Left lung (tissue), 10 donors: ENCODE results near the gene VAC14. TPM values are rescaled to one million over a fixed set of nuclear protein-coding genes. Genes with fewer than 3 reads are reported as not detected.
A peak's percentile ranks its signal among the peaks of the same experiment; 100 is the strongest.

Experiments used
- ATAC-seq: fragments of 200-7000 bp; cut with Tn5 transposase; one replicate; pipeline ENCODE4 v1.9.1; 2020; ENCODE audit warnings: moderate library complexity
- DNase-seq, 4 donors: peaks; one replicate each; pipeline ENCODE4 v3.0.0-alpha.2; 2013 to 2020
- H3K27ac ChIP-seq, 2 donors: fragments of 200-600 bp; sonication (generic) in 1 of 2; one replicate each; pipeline versions ENCODE4 v1.5.0 to v1.8.0; 2020 to 2021
- H3K27me3 ChIP-seq, 2 donors: fragments of 200-600 bp; sonication (generic) in 1 of 2; one replicate each; pipeline versions ENCODE4 v1.5.0 to v1.8.0; 2020 to 2021
- H3K36me3 ChIP-seq, 2 donors: fragments of 200-600 bp; sonication (generic) in 1 of 2; one replicate each; pipeline versions ENCODE4 v1.5.0 to v1.8.0; 2020 to 2021
- H3K4me1 ChIP-seq, 2 donors: fragments of 200-600 bp; one replicate each; pipeline ENCODE4 v1.8.0; 2021
- H3K4me3 ChIP-seq, 2 donors: fragments of 200-600 bp; sonication (generic) in 1 of 2; one replicate each; pipeline versions ENCODE4 v1.5.0 to v1.8.0; 2020 to 2021; ENCODE audit warnings: mild to moderate bottlenecking in 1 of 2
- H3K9me3 ChIP-seq, 2 donors: fragments of 200-600 bp; sonication (generic) in 1 of 2; one replicate each; pipeline versions ENCODE4 v1.5.0 to v1.8.0; 2020 to 2021
- intact Hi-C, 2 donors: fragments of 100-400 bp; cut with DNase I; formaldehyde crosslinking; loops; one replicate each; pipeline versions ENCODE4 v1.11.2 to v1.14.2; 2022
- polyA plus RNA-seq, 6 donors: library from polyadenylated mRNA; unstranded; fragments of 120-200 nt; gene quantifications; one replicate each; pipeline ENCODE4 v1.2.1, GENCODE V29; 2013; ENCODE audit not compliant: insufficient read length in 6 of 6
- total RNA-seq, 2 donors: library from RNA; stranded (reverse); fragmentation: NEBNext Ultra II Directional; extraction: Animal tissue kit (Norgen Biotek cat#: 25700); gene quantifications; one replicate each; pipeline ENCODE4 v1.2.1, GENCODE V29; 2021
- TF ChIP-seq, protein P1 (sequence below), 2 donors: fragments of 200-600 bp; sonication (generic) in 1 of 2; IDR thresholded peaks; one replicate each; pipeline versions ENCODE4 v1.5.0 to v1.8.0; 2021; ENCODE audit warnings: antibody characterized with exemption in 2 of 2
- donor health status: DM: no; HTN: yes; CAD: no.
- donor health status: DM: no; HTN: no; CAD: no.

VAC14 gene
- total and polyA plus RNA-seq, 8 donors: 22.2 to 53.2 (median 29.2) TPM

- peak; percentile 56 to 81 (median 62) for DNase-seq
These were observed 63.4 kb downstream of the VAC14 start for GRCh38 chr16:70737377-70738082.

GRCh38 chr16:70736465-70737376 is 64.2 kb downstream of the VAC14 start:
- intact Hi-C loops: loop anchor here in 1 of 2 donors (10.0 kb wide), 1 partner anchor 52 kb away; the partner anchor contains the start of gene MTSS2
- no peak for ATAC-seq
- peaks cover 27 to 53% of the 10 kb centered on the region in 2 donors for H3K4me1 ChIP-seq

More at GRCh38 chr16:70737377-70738082, 63.4 kb downstream of the VAC14 start:
- Histone ChIP-seq H3K9me3 (no peaks in the 10 kb centered on the region), H3K4me1 (peaks cover 28 to 59% of the 10 kb centered on the region in 2 donors), H3K27ac (peak overlapping the region; percentile 61 to 67), H3K27me3 (no peaks in the 10 kb centered on the region), H3K4me3 (no peak overlapping the region), H3K36me3 (peaks cover 0 to 41% of the 10 kb centered on the region in 2 donors)
- TF ChIP-seq, protein P1, sequence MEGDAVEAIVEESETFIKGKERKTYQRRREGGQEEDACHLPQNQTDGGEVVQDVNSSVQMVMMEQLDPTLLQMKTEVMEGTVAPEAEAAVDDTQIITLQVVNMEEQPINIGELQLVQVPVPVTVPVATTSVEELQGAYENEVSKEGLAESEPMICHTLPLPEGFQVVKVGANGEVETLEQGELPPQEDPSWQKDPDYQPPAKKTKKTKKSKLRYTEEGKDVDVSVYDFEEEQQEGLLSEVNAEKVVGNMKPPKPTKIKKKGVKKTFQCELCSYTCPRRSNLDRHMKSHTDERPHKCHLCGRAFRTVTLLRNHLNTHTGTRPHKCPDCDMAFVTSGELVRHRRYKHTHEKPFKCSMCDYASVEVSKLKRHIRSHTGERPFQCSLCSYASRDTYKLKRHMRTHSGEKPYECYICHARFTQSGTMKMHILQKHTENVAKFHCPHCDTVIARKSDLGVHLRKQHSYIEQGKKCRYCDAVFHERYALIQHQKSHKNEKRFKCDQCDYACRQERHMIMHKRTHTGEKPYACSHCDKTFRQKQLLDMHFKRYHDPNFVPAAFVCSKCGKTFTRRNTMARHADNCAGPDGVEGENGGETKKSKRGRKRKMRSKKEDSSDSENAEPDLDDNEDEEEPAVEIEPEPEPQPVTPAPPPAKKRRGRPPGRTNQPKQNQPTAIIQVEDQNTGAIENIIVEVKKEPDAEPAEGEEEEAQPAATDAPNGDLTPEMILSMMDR (IDR thresholded peaks at IDR 0.05): no peak
- intact Hi-C loops: loop anchor here in 1 of 2 donors (10.0 kb wide), 1 partner anchor 53 kb away; the partner anchor contains the start of gene MTSS2
- ATAC-seq: peak; percentile 58

DNA sequence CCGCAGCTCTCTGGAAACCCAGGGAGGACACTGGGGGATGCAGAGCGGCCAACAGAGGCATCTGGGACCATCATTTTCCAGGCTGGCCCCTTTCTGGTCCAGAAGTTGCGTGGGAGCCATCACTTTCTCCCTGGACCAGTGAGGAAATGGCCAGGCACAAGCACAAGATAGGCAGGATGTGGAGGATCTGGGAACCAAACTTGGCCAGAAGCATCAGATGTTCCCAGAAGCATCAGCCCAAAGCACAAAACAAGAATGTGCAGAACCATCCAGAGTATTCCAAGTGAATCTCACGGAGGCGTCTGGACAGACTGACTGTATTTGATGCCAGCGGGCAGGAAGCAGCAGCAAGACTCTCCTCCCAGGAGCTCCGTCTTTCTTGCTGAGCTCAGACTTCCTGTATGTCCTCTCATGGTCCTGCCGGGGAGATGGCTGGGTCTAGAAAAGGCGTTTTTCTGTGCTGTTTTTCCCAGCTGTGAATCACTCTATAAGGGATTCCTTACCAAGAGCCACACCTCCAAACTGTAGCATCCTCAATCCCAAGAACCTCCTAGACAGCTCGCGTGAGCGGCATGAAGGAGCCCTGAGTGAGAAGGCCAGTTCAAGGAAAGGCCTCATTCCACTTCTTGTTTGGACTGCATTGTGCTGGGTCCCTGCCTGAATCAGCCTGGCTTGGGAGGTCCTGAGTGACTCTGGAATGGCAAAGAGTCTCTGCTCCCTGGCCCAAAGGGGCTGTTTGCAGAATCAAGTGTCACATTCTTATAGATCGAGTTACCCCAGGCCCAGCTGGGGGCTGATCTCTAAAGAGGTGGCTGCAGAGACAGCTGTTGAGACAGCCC is 65.6 kb downstream of the VAC14 start:
- Histone ChIP-seq H3K9me3 (no peaks in the 10 kb centered on the region), H3K36me3 (peaks cover 0 to 35% of the 10 kb centered on the region in 2 donors), H3K4me1 (peaks cover 15 to 41% of the 10 kb centered on the region in 2 donors), H3K4me3 (no peak overlapping the region), H3K27ac (peak overlapping the region in 1 of 2 donors; percentile 67), H3K27me3 (no peaks in the 10 kb centered on the region)
- DNase-seq: peak in 1 of 4 donors; percentile 17
- ATAC-seq: peak; percentile 4
- TF ChIP-seq, protein P1 (IDR thresholded peaks at IDR 0.05): no peak
- intact Hi-C loops: loop anchor here in 1 of 2 donors (10.0 kb wide), 1 partner anchor 51 kb away; the partner anchor contains the start of gene MTSS2

More at GRCh38 chr16:70736465-70737376, 64.2 kb downstream of the VAC14 start:
- no peaks in the 10 kb centered on the region for H3K9me3 ChIP-seq
- H3K27me3 ChIP-seq: no peaks in the 10 kb centered on the region
- TF ChIP-seq, protein P1 (IDR thresholded peaks at IDR 0.05): no peak
- no peak overlapping the region for H3K4me3 ChIP-seq
- peak in 1 of 4 donors; percentile 71 for DNase-seq
- H3K36me3 ChIP-seq: peaks cover 0 to 34% of the 10 kb centered on the region in 2 donors
- peak overlapping the region; percentile 61 to 67 for H3K27ac ChIP-seq

- Histone ChIP-seq H3K27ac (peak overlapping the region in 1 of 2 donors; percentile 67), H3K9me3 (no peaks in the 10 kb centered on the region), H3K4me1 (peaks cover 15 to 34% of the 10 kb centered on the region in 2 donors), H3K4me3 (no peak overlapping the region), H3K36me3 (peaks cover 0 to 37% of the 10 kb centered on the region in 2 donors), H3K27me3 (no peaks in the 10 kb centered on the region)
- no peak for DNase-seq
- no peak for ATAC-seq
- TF ChIP-seq, protein P1 (IDR thresholded peaks at IDR 0.05): no peak
- intact Hi-C loops: loop anchor here in 1 of 2 donors (10.0 kb wide), 1 partner anchor 50 kb away; the partner anchor contains the start of gene MTSS2
These were observed 66.3 kb downstream of the VAC14 start for GRCh38 chr16:70734522-70735095.
